ENCODE results near the gene CBFA2T2. TPM values are rescaled to one million over a fixed set of nuclear protein-coding genes. Genes with fewer than 3 reads are reported as not detected.

Gene CBFA2T2
- total RNA-seq, 3 donors from 2014 or later, result 28.5 to 37.4 (median 30.3) TPM

- intact Hi-C loops (cut with DNase I, micrococcal nuclease), result no loop called here
- ATAC-seq (no peak), DNase-seq (peak in 2 of 3 donors; percentile 33 to 57)
- Histone ChIP-seq H3K36me3 (ENCODE audit: low read depth) (no peaks in the 10 kb centered on the region), H3K4me3 (no peak overlapping the region), H3K9me3 (no peaks in the 10 kb centered on the region), H3K4me1 (ENCODE audit: low read depth) (peaks cover 33% of the 10 kb centered on the region)
- TF ChIP-seq CTCF (IDR thresholded peaks at IDR 0.05), result no peak
These were observed 174.9 kb downstream of the CBFA2T2 start for GRCh38 chr20:33664762-33665144.

GRCh38 chr20:33666293-33667244, 176.7 kb downstream of the CBFA2T2 start, which contains the start of gene ACTL10:
Gene ACTL10, plus strand, starts transcription at chr20:33666943. Its CDS starts 555 bp downstream, at chr20:33667498.
- peak; percentile 78 for ATAC-seq
- intact Hi-C loops (cut with DNase I, micrococcal nuclease), result no loop called here

GRCh38 chr20:33667245-33667675, 177.4 kb downstream of the CBFA2T2 start:
- Histone ChIP-seq H3K9me3 (no peaks in the 10 kb centered on the region), H3K36me3 (ENCODE audit: low read depth) (no peaks in the 10 kb centered on the region), H3K4me3 (peak overlapping the region; percentile 32), H3K4me1 (ENCODE audit: low read depth) (peaks cover 33% of the 10 kb centered on the region)
- ATAC-seq (peak; percentile 40), DNase-seq (peak; percentile 67 to 85 (median 83))
- TF ChIP-seq CTCF (IDR thresholded peaks at IDR 0.05), result no peak
- intact Hi-C loops (cut with DNase I, micrococcal nuclease), result no loop called here

More at GRCh38 chr20:33666293-33667244, 176.7 kb downstream of the CBFA2T2 start, which contains the start of gene ACTL10:
- peaks cover 33% of the 10 kb centered on the region for H3K4me1 ChIP-seq (ENCODE audit: low read depth)
- H3K9me3 ChIP-seq, result no peaks in the 10 kb centered on the region
- TF ChIP-seq CTCF (IDR thresholded peaks at IDR 0.05), result peak; percentile 18
- H3K36me3 ChIP-seq (ENCODE audit: low read depth), result no peaks in the 10 kb centered on the region
- DNase-seq, result peak; percentile 99 to 100 (median 99)
- peak within 1 kb of the TSS; percentile 32 for H3K4me3 ChIP-seq

- intact Hi-C loops (cut with DNase I, micrococcal nuclease), result no loop called here
- TF ChIP-seq CTCF (IDR thresholded peaks at IDR 0.05), result peak; percentile 80
- H3K36me3 ChIP-seq (ENCODE audit: low read depth), result no peaks in the 10 kb centered on the region
- H3K4me1 ChIP-seq (ENCODE audit: low read depth), result peaks cover 31% of the 10 kb centered on the region
- peak; percentile 85 to 91 (median 90) for DNase-seq
- ATAC-seq, result peak; percentile 71
- H3K9me3 ChIP-seq, result no peaks in the 10 kb centered on the region
- peak overlapping the region; percentile 4 for H3K4me3 ChIP-seq
These were observed 178.0 kb downstream of the CBFA2T2 start for GRCh38 chr20:33667676-33668465.

GRCh38 chr20:33668466-33669155, 178.7 kb downstream of the CBFA2T2 start:
- no peak overlapping the region for H3K4me3 ChIP-seq
- intact Hi-C loops (cut with DNase I, micrococcal nuclease), result no loop called here
- no peaks in the 10 kb centered on the region for H3K9me3 ChIP-seq
- ATAC-seq (no peak), DNase-seq (peak in 1 of 3 donors; percentile 47)
- H3K4me1 ChIP-seq (ENCODE audit: low read depth), result peaks cover 37% of the 10 kb centered on the region
- H3K36me3 ChIP-seq (ENCODE audit: low read depth), result no peaks in the 10 kb centered on the region
- no peak for TF ChIP-seq CTCF (IDR thresholded peaks at IDR 0.05)

Measured in mucosa of descending colon (tissue), 3 donors.